MM.1S (cell line): ENCODE measurements around the gene SLC45A1.
"Not testable (repeated sequence)": the region's sequence is repeated elsewhere in the genome, so short reads cannot be mapped to it uniquely, and the experiment has no call there.

Experiments used
- DNase-seq: peaks from one replicate; pipeline ENCODE4 v3.0.0-alpha.2; 2015
- H2AFZ ChIP-seq: fragments of 300-600 bp; sonication (generic); 2 replicates; pipeline ENCODE4 v1.6.0; 2016; ENCODE audit warnings: antibody characterized with exemption, low read length
- H3F3A ChIP-seq: fragments of 300-600 bp; sonication (generic); 2 replicates; pipeline ENCODE4 v1.6.1; 2016; ENCODE audit warnings: mild to moderate bottlenecking, antibody characterized with exemption, low read length, moderate library complexity, mixed read lengths; ENCODE audit not compliant: insufficient read depth
- H3K27ac ChIP-seq: fragments of 300-600 bp; sonication (generic); 2 replicates; pipeline ENCODE4 v1.5.1; 2016; ENCODE audit warnings: mild to moderate bottlenecking, low read length
- H3K27me3 ChIP-seq: fragments of 300-600 bp; sonication (generic); replicated peaks from 2 replicates; pipeline ENCODE4 v1.6.0; 2016; ENCODE audit warnings: low read length; ENCODE audit not compliant: insufficient read depth
- H3K36me3 ChIP-seq: fragments of 300-600 bp; sonication (generic); replicated peaks from 2 replicates; pipeline ENCODE4 v1.6.1; 2016; ENCODE audit warnings: mild to moderate bottlenecking, low read length, mixed read lengths; ENCODE audit not compliant: insufficient read depth
- H3K4me1 ChIP-seq: fragments of 300-600 bp; sonication (generic); 2 replicates; pipeline ENCODE4 v1.6.1; 2016; ENCODE audit warnings: low read length, mixed read lengths
- H3K4me2 ChIP-seq: fragments of 300-600 bp; sonication (generic); 2 replicates; pipeline ENCODE4 v1.6.0; 2016; ENCODE audit warnings: low read depth, low read length
- H3K4me3 ChIP-seq: fragments of 300-600 bp; sonication (generic); 2 replicates; pipeline ENCODE4 v1.5.1; 2016; ENCODE audit warnings: low read length, mixed read lengths
- H3K79me2 ChIP-seq: fragments of 300-600 bp; sonication (generic); 2 replicates; pipeline ENCODE4 v1.6.1; 2016; ENCODE audit warnings: mixed run types, low read length, mixed read lengths
- H3K9ac ChIP-seq: fragments of 300-600 bp; sonication (generic); 2 replicates; pipeline ENCODE4 v1.6.1; 2016; ENCODE audit warnings: low read length, mixed read lengths
- H3K9me2 ChIP-seq: fragments of 300-600 bp; sonication (generic); replicated peaks from 2 replicates; pipeline ENCODE4 v1.6.1; 2016; ENCODE audit warnings: mild to moderate bottlenecking, low read length, mixed read lengths; ENCODE audit not compliant: insufficient read depth
- H3K9me3 ChIP-seq: fragments of 300-600 bp; sonication (generic); replicated peaks from 2 replicates; pipeline ENCODE4 v1.6.1; 2016; ENCODE audit warnings: mild to moderate bottlenecking, low read length, mixed read lengths; ENCODE audit not compliant: insufficient read depth
- H4K20me1 ChIP-seq: fragments of 300-600 bp; sonication (generic); 2 replicates; pipeline ENCODE4 v1.6.1; 2016; ENCODE audit warnings: mild to moderate bottlenecking, low read length, moderate library complexity, mixed read lengths; ENCODE audit not compliant: insufficient read depth
- CTCF ChIP-seq: fragments of 300-600 bp; sonication (generic); IDR thresholded peaks from 2 replicates; pipeline ENCODE4 v1.5.1; 2016; ENCODE audit warnings: antibody characterized with exemption, low read length, mixed read lengths
- EZH2 ChIP-seq: fragments of 300-600 bp; sonication (generic); optimal IDR thresholded peaks from 2 replicates; pipeline ENCODE3; 2017; ENCODE audit warnings: low read depth, mild to moderate bottlenecking, antibody characterized with exemption, low read length, mixed read lengths
- EZH2phosphoT487 ChIP-seq: fragments of 300-600 bp; sonication (generic); IDR thresholded peaks from 2 replicates; pipeline ENCODE4 v1.6.1; 2018; ENCODE audit warnings: antibody characterized with exemption, low read length

SLC45A1 gene

DNA sequence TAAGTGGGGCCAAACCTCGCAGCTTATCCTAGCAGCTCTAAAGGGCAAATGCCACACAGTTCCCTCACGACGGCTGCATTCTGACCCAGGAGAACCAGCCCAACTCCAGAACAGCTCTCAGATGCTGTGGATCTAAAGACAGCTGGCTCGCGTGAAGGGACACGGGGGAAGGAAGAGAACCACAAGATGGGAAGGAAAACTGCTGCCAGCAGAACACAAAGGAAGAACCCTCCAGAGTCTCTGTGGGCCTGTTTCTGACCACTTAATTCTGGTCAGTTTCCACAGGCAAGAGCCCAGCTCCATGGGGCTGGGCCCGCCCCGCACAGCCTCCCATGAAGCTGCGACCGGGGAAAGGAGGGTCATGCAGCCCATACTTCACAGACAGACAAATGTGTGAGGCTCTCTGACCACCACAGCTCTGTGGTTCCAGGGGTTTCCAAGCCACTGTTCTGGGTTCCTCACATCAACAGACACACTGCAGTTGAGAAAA lies 61.1 kb downstream of the SLC45A1 start:
- H3K27me3 ChIP-seq = no peaks in the 10 kb centered on the region
- DNase-seq = no peak
- H3F3A ChIP-seq = no peaks in the 10 kb centered on the region
- no peaks in the 10 kb centered on the region for H3K9me3 ChIP-seq
- H3K79me2 ChIP-seq = peaks cover 14% of the 10 kb centered on the region
- H4K20me1 ChIP-seq = no peaks in the 10 kb centered on the region
- no peak overlapping the region for H2AFZ ChIP-seq
- H3K27ac ChIP-seq = no peak overlapping the region
- H3K4me1 ChIP-seq = no peaks in the 10 kb centered on the region
- no peaks in the 10 kb centered on the region for H3K9me2 ChIP-seq
- H3K36me3 ChIP-seq = no peaks in the 10 kb centered on the region
- TF ChIP-seq CTCF = no peak
- TF ChIP-seq EZH2phosphoT487 = no peak
- no peak for TF ChIP-seq EZH2
- H3K4me3 ChIP-seq = no peak overlapping the region
- H3K4me2 ChIP-seq = no peak overlapping the region
- H3K9ac ChIP-seq = no peak overlapping the region

GRCh38 chr1:8379513-8380186 lies 61.7 kb downstream of the SLC45A1 start:
- H3K27ac ChIP-seq = no peak overlapping the region
- no peak overlapping the region for H2AFZ ChIP-seq
- H3K36me3 ChIP-seq = no peaks in the 10 kb centered on the region
- H4K20me1 ChIP-seq = no peaks in the 10 kb centered on the region
- no peak overlapping the region for H3K4me2 ChIP-seq
- H3K4me1 ChIP-seq = no peaks in the 10 kb centered on the region
- no peak for DNase-seq
- H3K9me2 ChIP-seq = no peaks in the 10 kb centered on the region
- no peak overlapping the region for H3K4me3 ChIP-seq
- TF ChIP-seq CTCF (no peak), EZH2phosphoT487 (no peak), EZH2 (no peak)
- no peak overlapping the region for H3K9ac ChIP-seq
- no peaks in the 10 kb centered on the region for H3K9me3 ChIP-seq
- peaks cover 14% of the 10 kb centered on the region for H3K79me2 ChIP-seq
- no peaks in the 10 kb centered on the region for H3F3A ChIP-seq
- no peaks in the 10 kb centered on the region for H3K27me3 ChIP-seq

GRCh38 chr1:8380310-8380709 lies 62.4 kb downstream of the SLC45A1 start:
- not testable (repeated sequence) for H3K27ac ChIP-seq, H3K9ac ChIP-seq, H3K4me3 ChIP-seq, H3K36me3 ChIP-seq, H3F3A ChIP-seq, H3K9me3 ChIP-seq, H3K4me1 ChIP-seq, H3K9me2 ChIP-seq, DNase-seq, H4K20me1 ChIP-seq, H2AFZ ChIP-seq, H3K4me2 ChIP-seq, H3K27me3 ChIP-seq
- H3K79me2 ChIP-seq = peaks cover 14% of the 10 kb centered on the region

GRCh38 chr1:8381618-8382017 lies 63.7 kb downstream of the SLC45A1 start:
- H3K4me1 ChIP-seq = no peaks in the 10 kb centered on the region
- H4K20me1 ChIP-seq = no peaks in the 10 kb centered on the region
- TF ChIP-seq CTCF (no peak), EZH2 (no peak), EZH2phosphoT487 (no peak)
- no peak overlapping the region for H3K4me3 ChIP-seq
- no peaks in the 10 kb centered on the region for H3K9me3 ChIP-seq
- no peaks in the 10 kb centered on the region for H3K9me2 ChIP-seq
- no peaks in the 10 kb centered on the region for H3F3A ChIP-seq
- no peak overlapping the region for H3K4me2 ChIP-seq
- no peak for DNase-seq
- no peaks in the 10 kb centered on the region for H3K36me3 ChIP-seq
- no peak overlapping the region for H2AFZ ChIP-seq
- H3K27me3 ChIP-seq = no peaks in the 10 kb centered on the region
- no peak overlapping the region for H3K9ac ChIP-seq
- no peak overlapping the region for H3K27ac ChIP-seq
- H3K79me2 ChIP-seq = peaks cover 18% of the 10 kb centered on the region
